GM18498 (cell line): Measurements from ENCODE around the gene MICAL3.
A peak's percentile ranks its signal among the peaks of the same experiment; 100 is the strongest.
"Not testable (repeated sequence)": the region's sequence is repeated elsewhere in the genome, so short reads cannot be mapped to it uniquely, and the experiment has no call there.

ENCODE experiments used
- ATAC-seq: cut with Tn5 transposase; IDR thresholded peaks from one replicate; pipeline ENCODE4 v1.9.1; 2021; ENCODE audit warnings: mild to moderate bottlenecking, moderate library complexity; ENCODE audit not compliant: unreplicated experiment

The MICAL3 gene

GRCh38 chr22:17772249-17772957 lies 252.0 kb downstream of the MICAL3 start:
- no peak for ATAC-seq

- no peak for ATAC-seq
Measured at GRCh38 chr22:17770180-17771077, 253.9 kb downstream of the MICAL3 start.

GRCh38 chr22:17769716-17770082 lies 254.7 kb downstream of the MICAL3 start:
- ATAC-seq = no peak

- ATAC-seq = no peak
Measured at GRCh38 chr22:17769013-17769715, 255.2 kb downstream of the MICAL3 start.

- ATAC-seq = peak; percentile 85
Measured at GRCh38 chr22:17767233-17768065, 256.9 kb downstream of the MICAL3 start.

- not testable (repeated sequence) for ATAC-seq
Measured at GRCh38 chr22:17764852-17765251, 259.5 kb downstream of the MICAL3 start.

GRCh38 chr22:17764036-17764435 lies 260.3 kb downstream of the MICAL3 start:
- no peak for ATAC-seq

- ATAC-seq = not testable (repeated sequence)
Measured at GRCh38 chr22:17763442-17763841, 260.9 kb downstream of the MICAL3 start.

- no peak for ATAC-seq
Measured at GRCh38 chr22:17761138-17761488, 263.2 kb downstream of the MICAL3 start.

- no peak for ATAC-seq
Measured at GRCh38 chr22:17754233-17754925, 270.0 kb downstream of the MICAL3 start.

- no peak for ATAC-seq
Measured at GRCh38 chr22:17753401-17753989, 270.9 kb downstream of the MICAL3 start.

- no peak for ATAC-seq
Measured at GRCh38 chr22:17751596-17751995, 272.8 kb downstream of the MICAL3 start.

GRCh38 chr22:17749605-17750395 lies 274.6 kb downstream of the MICAL3 start:
- no peak for ATAC-seq

GRCh38 chr22:17748555-17749353 lies 275.6 kb downstream of the MICAL3 start:
- ATAC-seq = no peak

- ATAC-seq = no peak
Measured at GRCh38 chr22:17746916-17747315, 277.4 kb downstream of the MICAL3 start.

GRCh38 chr22:17744430-17744829 lies 279.9 kb downstream of the MICAL3 start:
- no peak for ATAC-seq

GRCh38 chr22:17743661-17744411 lies 280.5 kb downstream of the MICAL3 start:
- ATAC-seq = no peak
